ENCODE data around the gene VSTM5. TPM values are rescaled to one million over a fixed set of nuclear protein-coding genes. Genes with fewer than 3 reads are reported as not detected.

Gene VSTM5
- total RNA-seq, 1 experiment from 2014 or later = 0.76 TPM

- DNase-seq = no peak
- intact Hi-C loops (cut with micrococcal nuclease; ENCODE audit: unreplicated experiment) = no loop called here
- Mint-ChIP-seq H3K4me1 (ENCODE audit: low read depth, unreplicated experiment) (no peaks in the 10 kb centered on the region), H3K27ac (ENCODE audit: unreplicated experiment) (no peak overlapping the region), H3K36me3 (ENCODE audit: insufficient read depth, unreplicated experiment) (no peaks in the 10 kb centered on the region), H3K9me3 (ENCODE audit: low read depth, unreplicated experiment) (no peaks in the 10 kb centered on the region), H3K4me3 (ENCODE audit: low read depth, unreplicated experiment) (no peak overlapping the region), H3K27me3 (ENCODE audit: unreplicated experiment) (no peaks in the 10 kb centered on the region)
- CTCF ChIA-PET = no interaction called here
- no peak for TF ChIP-seq CTCF (IDR thresholded peaks at IDR 0.05; ENCODE audit: unreplicated experiment)
- no TSS peak for BruUV-seq (replicated peaks)
These were observed 17.6 kb downstream of the VSTM5 start for GRCh38 chr11:93832780-93833179.

- no peak for DNase-seq
- intact Hi-C loops (cut with micrococcal nuclease; ENCODE audit: unreplicated experiment) = no loop called here
- CTCF ChIA-PET = no interaction called here
- no peaks in the 10 kb centered on the region for H3K4me1 Mint-ChIP-seq (ENCODE audit: low read depth, unreplicated experiment)
- no peak overlapping the region for H3K27ac Mint-ChIP-seq (ENCODE audit: unreplicated experiment)
- BruUV-seq (replicated peaks) = no TSS peak
- H3K36me3 Mint-ChIP-seq (ENCODE audit: insufficient read depth, unreplicated experiment) = no peaks in the 10 kb centered on the region
- TF ChIP-seq CTCF (IDR thresholded peaks at IDR 0.05; ENCODE audit: unreplicated experiment) = no peak
- H3K4me3 Mint-ChIP-seq (ENCODE audit: low read depth, unreplicated experiment) = no peak overlapping the region
- H3K27me3 Mint-ChIP-seq (ENCODE audit: unreplicated experiment) = no peaks in the 10 kb centered on the region
- no peaks in the 10 kb centered on the region for H3K9me3 Mint-ChIP-seq (ENCODE audit: low read depth, unreplicated experiment)
These were observed 18.9 kb downstream of the VSTM5 start for GRCh38 chr11:93831343-93832127.

- CTCF ChIA-PET = no interaction called here
- Mint-ChIP-seq H3K4me1 (ENCODE audit: low read depth, unreplicated experiment) (no peaks in the 10 kb centered on the region), H3K4me3 (ENCODE audit: low read depth, unreplicated experiment) (no peak overlapping the region), H3K9me3 (ENCODE audit: low read depth, unreplicated experiment) (no peaks in the 10 kb centered on the region), H3K36me3 (ENCODE audit: insufficient read depth, unreplicated experiment) (no peaks in the 10 kb centered on the region), H3K27me3 (ENCODE audit: unreplicated experiment) (no peaks in the 10 kb centered on the region), H3K27ac (ENCODE audit: unreplicated experiment) (no peak overlapping the region)
- TF ChIP-seq CTCF (IDR thresholded peaks at IDR 0.05; ENCODE audit: unreplicated experiment) = no peak
- no TSS peak for BruUV-seq (replicated peaks)
- DNase-seq = no peak
- intact Hi-C loops (cut with micrococcal nuclease; ENCODE audit: unreplicated experiment) = no loop called here
These were observed 20.8 kb downstream of the VSTM5 start for GRCh38 chr11:93829598-93829997.

- Mint-ChIP-seq H3K27ac (ENCODE audit: unreplicated experiment) (no peak overlapping the region), H3K4me1 (ENCODE audit: low read depth, unreplicated experiment) (no peaks in the 10 kb centered on the region), H3K4me3 (ENCODE audit: low read depth, unreplicated experiment) (no peak overlapping the region), H3K27me3 (ENCODE audit: unreplicated experiment) (no peaks in the 10 kb centered on the region), H3K36me3 (ENCODE audit: insufficient read depth, unreplicated experiment) (no peaks in the 10 kb centered on the region), H3K9me3 (ENCODE audit: low read depth, unreplicated experiment) (no peaks in the 10 kb centered on the region)
- CTCF ChIA-PET = no interaction called here
- DNase-seq = no peak
- intact Hi-C loops (cut with micrococcal nuclease; ENCODE audit: unreplicated experiment) = no loop called here
- TF ChIP-seq CTCF (IDR thresholded peaks at IDR 0.05; ENCODE audit: unreplicated experiment) = no peak
- no TSS peak for BruUV-seq (replicated peaks)
These were observed 23.1 kb downstream of the VSTM5 start for GRCh38 chr11:93827363-93827762.

All from Calu3 (cell line).